ENCODE results near the gene PAM.

DNA sequence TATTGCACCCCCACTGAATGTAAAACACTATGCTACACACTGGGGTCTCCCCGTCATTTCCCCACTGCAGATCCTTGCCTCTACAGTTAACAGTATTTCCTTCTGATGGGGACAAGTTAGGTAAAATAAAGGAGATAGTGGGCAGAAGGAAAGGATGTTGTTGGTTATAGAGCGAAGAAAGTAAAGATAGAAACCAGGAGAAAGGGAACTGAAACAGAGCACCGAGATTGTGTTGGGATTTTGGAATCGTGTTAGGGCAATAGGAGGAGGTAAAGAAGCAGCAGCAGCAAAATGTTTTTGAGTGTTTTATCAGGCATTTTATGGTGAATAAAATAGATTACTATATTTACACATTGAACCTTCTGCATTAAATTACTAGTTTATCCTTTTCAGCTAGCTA is 60.0 kb downstream of the PAM start:
- TF ChIP-seq, protein P1, sequence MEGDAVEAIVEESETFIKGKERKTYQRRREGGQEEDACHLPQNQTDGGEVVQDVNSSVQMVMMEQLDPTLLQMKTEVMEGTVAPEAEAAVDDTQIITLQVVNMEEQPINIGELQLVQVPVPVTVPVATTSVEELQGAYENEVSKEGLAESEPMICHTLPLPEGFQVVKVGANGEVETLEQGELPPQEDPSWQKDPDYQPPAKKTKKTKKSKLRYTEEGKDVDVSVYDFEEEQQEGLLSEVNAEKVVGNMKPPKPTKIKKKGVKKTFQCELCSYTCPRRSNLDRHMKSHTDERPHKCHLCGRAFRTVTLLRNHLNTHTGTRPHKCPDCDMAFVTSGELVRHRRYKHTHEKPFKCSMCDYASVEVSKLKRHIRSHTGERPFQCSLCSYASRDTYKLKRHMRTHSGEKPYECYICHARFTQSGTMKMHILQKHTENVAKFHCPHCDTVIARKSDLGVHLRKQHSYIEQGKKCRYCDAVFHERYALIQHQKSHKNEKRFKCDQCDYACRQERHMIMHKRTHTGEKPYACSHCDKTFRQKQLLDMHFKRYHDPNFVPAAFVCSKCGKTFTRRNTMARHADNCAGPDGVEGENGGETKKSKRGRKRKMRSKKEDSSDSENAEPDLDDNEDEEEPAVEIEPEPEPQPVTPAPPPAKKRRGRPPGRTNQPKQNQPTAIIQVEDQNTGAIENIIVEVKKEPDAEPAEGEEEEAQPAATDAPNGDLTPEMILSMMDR (conservative IDR thresholded peaks at IDR 0.05; ENCODE audit: low read depth, low read length) = no peak
- TF ChIP-seq EZH2 (IDR thresholded peaks at IDR 0.05; ENCODE audit: borderline replicate concordance, low read depth, low read length, poor library complexity, severe bottlenecking) = no peak

Measured in A673 (cell line).